K562 (cell line): ENCODE data around the gene EDDM13. TPM values are rescaled to one million over a fixed set of nuclear protein-coding genes. Genes with fewer than 3 reads are reported as not detected.

Experiments
- ARID2 ChIP-seq: fragments of 450-650 bp; IDR thresholded peaks from 2 replicates; pipeline ENCODE4 v1.6.1; 2017; ENCODE audit warnings: antibody characterized with exemption, mild to moderate bottlenecking
- ATF1 ChIP-seq, 2 experiments: fragments of 450-650 bp in 1 of 2; IDR thresholded peaks; 2 replicates each; pipeline ENCODE4 v1.6.1; 2016; ENCODE audit warnings: missing compliant biosample characterization in 1 of 2, missing genetic modification characterization in 1 of 2
- ATF7 ChIP-seq: fragments of 450-650 bp; IDR thresholded peaks from 2 replicates; pipeline ENCODE4 v1.7.1; 2014; ENCODE audit warnings: mild to moderate bottlenecking, moderate library complexity
- BRD4 ChIP-seq: fragments of 200-600 bp; sonication (generic); IDR thresholded peaks from 2 replicates; pipeline ENCODE4 v1.6.1; 2017; ENCODE audit warnings: inconsistent platforms
- BRD9 ChIP-seq: fragments of 450-650 bp; IDR thresholded peaks from 2 replicates; pipeline ENCODE4 v1.6.1; 2018; ENCODE audit warnings: low read depth; ENCODE audit not compliant: partially characterized antibody
- CBX3 ChIP-seq, 2 experiments: IDR thresholded peaks; 1 replicate in 1 of 2; 2 replicates in 1 of 2; pipeline ENCODE4 v1.6.1; 2012; ENCODE audit warnings: inconsistent platforms in 2 of 2, low read length in 2 of 2, borderline replicate concordance in 1 of 2, control low read depth in 1 of 2
- CCNT2 ChIP-seq: IDR thresholded peaks from 2 replicates; pipeline ENCODE4 v1.6.1; 2011; ENCODE audit warnings: borderline replicate concordance, low read depth, mild to moderate bottlenecking, moderate library complexity, mixed read lengths, low read length; ENCODE audit not compliant: insufficient read length; ENCODE audit errors: extremely low read depth
- CREM ChIP-seq: IDR thresholded peaks from 2 replicates; pipeline ENCODE4 v1.6.1; 2014; ENCODE audit warnings: antibody characterized with exemption, low read depth
- ELF1 ChIP-seq: fragments of 200-800 bp; sonication (Bioruptor generic); IDR thresholded peaks from 2 replicates; pipeline ENCODE4 v1.6.1; 2016; ENCODE audit warnings: missing genetic modification characterization, missing compliant biosample characterization
- ETV6 ChIP-seq, 3 experiments: fragments of 150-350 bp in 1 of 3; sonication (generic) in 1 of 3; formaldehyde crosslinking in 1 of 3; IDR thresholded peaks; 2 replicates each; pipeline versions ENCODE4 v1.6.1 to v1.8.0; 2014 to 2022; ENCODE audit warnings: borderline replicate concordance in 2 of 3, low read depth in 2 of 3, antibody characterized with exemption in 1 of 3, low read length in 1 of 3, mild to moderate bottlenecking in 1 of 3, missing genetic modification reagents in 1 of 3
- HMG20A ChIP-seq: fragments of 450-650 bp; formaldehyde crosslinking; conservative IDR thresholded peaks from 2 replicates; pipeline ENCODE4 v1.4.0; 2020; ENCODE audit warnings: mild to moderate bottlenecking, mixed read lengths
- KLF1 ChIP-seq: fragments of 450-650 bp; IDR thresholded peaks from 2 replicates; pipeline ENCODE4 v1.6.1; 2016; ENCODE audit warnings: missing genetic modification characterization, missing compliant biosample characterization
- LCOR ChIP-seq: sonication (generic); formaldehyde crosslinking; IDR thresholded peaks from 2 replicates; pipeline ENCODE4 v1.8.0; 2022; ENCODE audit warnings: mild to moderate bottlenecking, missing genetic modification reagents
- PHF20 ChIP-seq: fragments of 450-650 bp; IDR thresholded peaks from 2 replicates; pipeline ENCODE4 v1.6.1; 2018; ENCODE audit not compliant: partially characterized antibody
- POLR2G ChIP-seq: fragments of 200-400 bp; formaldehyde crosslinking; IDR thresholded peaks from 2 replicates; pipeline ENCODE4 v1.6.1; 2017; ENCODE audit warnings: low read depth, mild to moderate bottlenecking, antibody characterized with exemption, low read length, moderate library complexity
- PTRF ChIP-seq: fragments of 450-650 bp; IDR thresholded peaks from 2 replicates; pipeline ENCODE4 v1.6.1; 2016; ENCODE audit warnings: mild to moderate bottlenecking, missing genetic modification characterization, missing compliant biosample characterization
- RFX7 ChIP-seq: fragments of 250-450 bp; sonication (Bioruptor Pico); IDR thresholded peaks from 2 replicates; pipeline ENCODE4 v1.5.1; 2021; ENCODE audit warnings: mild to moderate bottlenecking
- SMARCA4 ChIP-seq: fragments of 450-650 bp; IDR thresholded peaks from 2 replicates; pipeline ENCODE4 v1.6.1; 2016
- SMC3 ChIP-seq: conservative IDR thresholded peaks from 2 replicates; pipeline ENCODE4 v1.6.1; 2011; ENCODE audit warnings: low read depth, low read length, improper control_type of control experiment; ENCODE audit not compliant: insufficient read depth
- SPI1 ChIP-seq: IDR thresholded peaks from 2 replicates; pipeline ENCODE4 v1.6.1; 2011; ENCODE audit warnings: low read depth, low read length, control low read depth, borderline replicate concordance
- SREBF2 ChIP-seq: sonication (generic); formaldehyde crosslinking; IDR thresholded peaks from 2 replicates; pipeline ENCODE4 v1.4.0; 2020; ENCODE audit warnings: mild to moderate bottlenecking, missing genetic modification reagents
- STAT5A ChIP-seq: IDR thresholded peaks from 2 replicates; pipeline ENCODE4 v1.6.1; 2012; ENCODE audit warnings: low read length, inconsistent platforms, borderline replicate concordance
- TARDBP ChIP-seq: fragments of 450-650 bp; IDR thresholded peaks from 2 replicates; pipeline ENCODE4 v1.6.1; 2016
- ZBTB7A ChIP-seq: IDR thresholded peaks from 2 replicates; pipeline ENCODE4 v1.6.1; 2011; ENCODE audit warnings: low read depth, mild to moderate bottlenecking, low read length, moderate library complexity, borderline replicate concordance; ENCODE audit not compliant: control insufficient read depth
- ZNF143 ChIP-seq: sonication (generic); formaldehyde crosslinking; IDR thresholded peaks from 2 replicates; pipeline ENCODE4 v1.9.0; 2022; ENCODE audit warnings: mild to moderate bottlenecking, missing genetic modification reagents
- ZNF316 ChIP-seq: fragments of 450-650 bp; IDR thresholded peaks from 2 replicates; pipeline ENCODE4 v1.6.1; 2016
- polyA plus RNA-seq, 8 experiments: library from polyadenylated mRNA; depleted of rRNA in 4 of 8; stranded (reverse) in 5 of 8; unstranded in 3 of 8; fragments of >200 nt; fragmentation: Nextera tagmentation in 2 of 8; fragmentation: Illumina TruSeq in 1 of 8; extraction: Ambion mirVana in 2 of 8; extraction: Trizol in 1 of 8; gene quantifications; 2 replicates each; pipeline versions ENCODE4 v1.2.1 to v1.2.3, GENCODE V29; 2011 to 2014; ENCODE audit warnings: inconsistent platforms in 1 of 8, missing spikeins in 1 of 8
- total RNA-seq, 7 experiments: library from RNA; depleted of rRNA in 6 of 7; stranded (reverse); fragments of >200 nt in 6 of 7; fragmentation: Illumina TruSeq in 2 of 7; extraction: Trizol in 2 of 7; gene quantifications; 2 replicates each; pipeline versions ENCODE4 v1.2.1 to v1.2.3, GENCODE V29; 2011 to 2021; ENCODE audit warnings: low replicate concordance in 1 of 7
- TF ChIP-seq, protein P1 (sequence below): fragments of 250-450 bp; sonication (Bioruptor Pico); IDR thresholded peaks from 2 replicates; pipeline ENCODE4 v1.4.0; 2020; ENCODE audit warnings: mild to moderate bottlenecking, moderate library complexity
- TF ChIP-seq, protein P2 (sequence below): conservative IDR thresholded peaks from 2 replicates; pipeline ENCODE4 v1.6.1; 2011; ENCODE audit warnings: low read depth, mild to moderate bottlenecking, low read length; ENCODE audit not compliant: control insufficient read depth

EDDM13 gene
- total and polyA plus RNA-seq, 9 of the 15 experiments (the other 6 are each of a cell fraction or from before 2014, with no cell fraction given), result 2.0 to 7.7 (median 4.1) TPM

DNA sequence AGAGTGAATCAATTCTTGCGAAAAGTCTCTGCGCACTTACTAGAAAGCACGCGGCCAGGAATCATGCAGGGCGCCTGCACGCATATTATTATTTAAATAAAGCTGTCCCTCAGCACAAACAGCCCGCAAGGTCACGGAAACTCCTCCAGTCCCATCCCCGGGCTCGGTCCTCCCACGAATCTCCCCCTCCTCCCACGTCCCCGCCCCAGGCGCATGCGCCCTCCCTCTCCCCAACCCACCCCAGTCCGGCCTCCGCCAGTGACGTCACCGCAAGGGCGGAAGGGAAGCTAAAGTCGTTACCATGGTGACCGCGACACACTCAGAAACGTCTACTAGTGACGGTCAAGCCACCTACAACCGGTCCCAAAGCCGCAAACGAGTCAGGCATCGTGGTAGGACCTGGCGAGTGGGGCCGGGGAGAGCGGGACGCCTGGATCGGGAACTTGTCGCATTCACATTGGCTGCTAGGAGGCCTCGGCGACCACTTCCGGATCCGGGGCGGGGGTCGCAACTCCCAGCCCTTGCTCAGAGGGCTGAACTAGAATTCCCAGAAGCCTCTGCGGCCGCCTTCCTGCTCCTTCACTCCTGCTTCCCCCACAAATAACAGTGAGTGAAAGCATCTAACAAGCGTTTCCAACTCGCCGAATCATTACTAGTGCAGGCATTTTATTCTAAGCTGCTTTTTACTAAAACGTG is 42.0 kb downstream of the EDDM13 start, which contains the start of gene ZSCAN5A (continued):
- TF ChIP-seq ATF1 (CRISPR knock-in tag; IDR thresholded peaks at IDR 0.05) (peak; percentile 77), ATF1 (tag; IDR thresholded peaks at IDR 0.05) (peak; percentile 97), SMC3 (0 out of 2 replicates have a peak, but pooled peaks have one; percentile 20), POLR2G (peak; percentile 91), SMARCA4 (0 out of 2 replicates have a peak, but pooled peaks have one; percentile 37), CBX3 (IDR thresholded peaks at IDR 0.05; ENCODE audit: borderline replicate concordance in 1 of 2, low read length in 2 of 2) (peak in 1 of 2 experiments; percentile 31; a peak in 1 of 3 replicates), BRD4 (no peak), PTRF (tag) (no peak), ATF7 (peak; percentile 98), SREBF2 (no peak), RFX7 (CRISPR knock-in tag) (no peak), TARDBP (0 out of 2 replicates have a peak, but pooled peaks have one; percentile 34), STAT5A (no peak), ELF1 (tag) (peak; percentile 86), CREM (peak; percentile 97), LCOR (CRISPR knock-in tag) (peak; percentile 45), ETV6 (IDR thresholded peaks at IDR 0.05; ENCODE audit: borderline replicate concordance in 1 of 2, low read depth in 2 of 2, low read length in 1 of 2) (no peak), ETV6 (CRISPR knock-in tag; IDR thresholded peaks at IDR 0.05; ENCODE audit: borderline replicate concordance) (no peak), BRD9 (no peak), ZNF316 (no peak), CCNT2 (no peak), HMG20A (no peak), ZBTB7A (peak; percentile 81), KLF1 (tag) (peak; percentile 92), PHF20 (peak; percentile 61), ZNF143 (CRISPR knock-in tag) (peak; percentile 86), ARID2 (no peak), SPI1 (peak; percentile 41; the same call in 1 of the 2 replicates)
- TF ChIP-seq, protein P1, sequence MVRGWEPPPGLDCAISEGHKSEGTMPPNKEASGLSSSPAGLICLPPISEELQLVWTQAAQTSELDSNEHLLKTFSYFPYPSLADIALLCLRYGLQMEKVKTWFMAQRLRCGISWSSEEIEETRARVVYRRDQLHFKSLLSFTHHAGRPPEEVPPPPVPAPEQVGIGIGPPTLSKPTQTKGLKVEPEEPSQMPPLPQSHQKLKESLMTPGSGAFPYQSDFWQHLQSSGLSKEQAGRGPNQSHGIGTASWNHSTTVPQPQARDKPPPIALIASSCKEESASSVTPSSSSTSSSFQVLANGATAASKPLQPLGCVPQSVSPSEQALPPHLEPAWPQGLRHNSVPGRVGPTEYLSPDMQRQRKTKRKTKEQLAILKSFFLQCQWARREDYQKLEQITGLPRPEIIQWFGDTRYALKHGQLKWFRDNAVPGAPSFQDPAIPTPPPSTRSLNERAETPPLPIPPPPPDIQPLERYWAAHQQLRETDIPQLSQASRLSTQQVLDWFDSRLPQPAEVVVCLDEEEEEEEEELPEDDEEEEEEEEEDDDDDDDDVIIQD, result no peak
- TF ChIP-seq, protein P2, sequence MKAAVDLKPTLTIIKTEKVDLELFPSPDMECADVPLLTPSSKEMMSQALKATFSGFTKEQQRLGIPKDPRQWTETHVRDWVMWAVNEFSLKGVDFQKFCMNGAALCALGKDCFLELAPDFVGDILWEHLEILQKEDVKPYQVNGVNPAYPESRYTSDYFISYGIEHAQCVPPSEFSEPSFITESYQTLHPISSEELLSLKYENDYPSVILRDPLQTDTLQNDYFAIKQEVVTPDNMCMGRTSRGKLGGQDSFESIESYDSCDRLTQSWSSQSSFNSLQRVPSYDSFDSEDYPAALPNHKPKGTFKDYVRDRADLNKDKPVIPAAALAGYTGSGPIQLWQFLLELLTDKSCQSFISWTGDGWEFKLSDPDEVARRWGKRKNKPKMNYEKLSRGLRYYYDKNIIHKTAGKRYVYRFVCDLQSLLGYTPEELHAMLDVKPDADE, result peak; percentile 75; the same call in 1 of the 2 replicates
